GM12891 (cell line): Measurements from ENCODE around the gene NGEF.

Experiments used
- POLR2A ChIP-seq: IDR thresholded peaks from 2 replicates; pipeline ENCODE4 v1.6.1; 2011; ENCODE audit warnings: low read depth, low read length, control low read depth
- POLR2AphosphoS5 ChIP-seq: IDR thresholded peaks from 2 replicates; pipeline ENCODE4 v1.6.1; 2011; ENCODE audit warnings: low read depth, low read length, control low read depth
- SPI1 ChIP-seq: IDR thresholded peaks from 2 replicates; pipeline ENCODE4 v1.6.1; 2011; ENCODE audit warnings: low read depth, low read length, control low read depth

DNA sequence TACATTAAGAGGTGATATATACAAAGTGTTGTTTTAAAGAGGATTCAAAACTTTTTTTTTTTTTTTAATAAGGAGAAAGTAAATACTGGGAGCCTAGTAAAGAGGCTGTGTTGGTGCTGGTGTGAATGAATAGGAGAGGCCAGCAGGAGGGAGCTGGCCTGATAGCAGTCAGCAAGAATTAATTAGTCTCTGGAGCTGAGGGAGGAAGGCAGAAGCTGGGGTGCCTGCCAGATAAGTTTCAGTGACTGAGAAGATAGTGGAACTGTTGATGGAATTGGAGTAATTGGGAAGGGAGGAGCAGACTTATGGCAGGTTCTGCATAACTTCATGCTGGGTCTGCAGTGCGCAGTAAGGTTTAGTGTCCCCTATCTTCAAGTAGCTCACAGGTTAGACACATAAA lies 179.2 kb downstream of the NGEF start:
- TF ChIP-seq POLR2AphosphoS5 (no peak), POLR2A (no peak), SPI1 (no peak)
